IMR-90 (cell line): ENCODE results near the gene ATP4B. TPM values are rescaled to one million over a fixed set of nuclear protein-coding genes. Genes with fewer than 3 reads are reported as not detected.

Experiments used
- ATAC-seq: fragments of 200-7000 bp; cut with Tn5 transposase; 2 replicates; pipeline ENCODE4 v1.9.1; 2020; ENCODE audit warnings: low read depth, mild to moderate bottlenecking, moderate library complexity
- BruUV-seq: library from RNA; stranded (reverse); fragments of 400-500 nt; replicated peaks from 2 replicates; lab custom pipeline; 2021; lab: Mats Ljungman, UMichigan
- CTCF ChIA-PET: fragments of 300-600 bp; formaldehyde crosslinking; extraction: SDS; loops from one replicate; lab custom pipeline; 2021; ENCODE audit warnings: antibody characterized with exemption; lab: Yijun Ruan, JAX
- POLR2A ChIA-PET: fragments of 300-600 bp; sonication (Branson Sonifier 250); formaldehyde crosslinking; loops from one replicate; lab custom pipeline; 2022; ENCODE audit warnings: antibody characterized with exemption; ENCODE audit not compliant: unreplicated experiment; lab: Charles Lee
- DNase-seq: peaks from one replicate; pipeline ENCODE4 v3.0.0; 2013
- H2AFZ ChIP-seq: replicated peaks from 2 replicates; pipeline ENCODE3; 2013; ENCODE audit warnings: low read length, mild to moderate bottlenecking; ENCODE audit not compliant: poor library complexity
- H2AK5ac ChIP-seq: 2 replicates; pipeline ENCODE4 v1.6.1; 2013; ENCODE audit warnings: low read depth, low read length, inconsistent platforms
- H2AK9ac ChIP-seq: replicated peaks from 2 replicates; pipeline ENCODE3; 2013; ENCODE audit warnings: mild to moderate bottlenecking, low read depth, low read length, moderate library complexity; ENCODE audit not compliant: poor library complexity
- H2BK120ac ChIP-seq: 2 replicates; pipeline ENCODE4 v1.6.1; 2013; ENCODE audit warnings: low read depth, low read length, inconsistent platforms
- H2BK15ac ChIP-seq: 3 replicates; pipeline ENCODE4 v1.6.1; 2013; ENCODE audit warnings: low read depth, low read length, inconsistent platforms
- H2BK20ac ChIP-seq: 2 replicates; pipeline ENCODE4 v1.6.1; 2013; ENCODE audit warnings: low read depth, mild to moderate bottlenecking, inconsistent platforms, low read length, moderate library complexity
- H2BK5ac ChIP-seq: 2 replicates; pipeline ENCODE4 v1.6.1; 2013; ENCODE audit warnings: mild to moderate bottlenecking, low read depth, low read length, inconsistent platforms; ENCODE audit not compliant: poor library complexity, severe bottlenecking
- H3K14ac ChIP-seq: replicated peaks from 2 replicates; pipeline ENCODE4 v1.6.1; 2013; ENCODE audit warnings: low read depth, low read length, inconsistent platforms
- H3K18ac ChIP-seq: 2 replicates; pipeline ENCODE4 v1.6.1; 2013; ENCODE audit warnings: low read depth, low read length, control low read depth
- H3K23ac ChIP-seq: 2 replicates; pipeline ENCODE4 v1.6.1; 2013; ENCODE audit warnings: low read depth, low read length, inconsistent platforms
- H3K27ac ChIP-seq: 2 replicates; pipeline ENCODE4 v1.5.1; 2013; ENCODE audit warnings: mild to moderate bottlenecking, control low read depth, low read length; ENCODE audit not compliant: insufficient read depth
- H3K27me3 ChIP-seq: 2 replicates; pipeline ENCODE4 v1.6.1; 2013; ENCODE audit warnings: low read length; ENCODE audit not compliant: control insufficient read depth, insufficient read depth
- H3K36me3 ChIP-seq: 2 replicates; pipeline ENCODE4 v1.6.1; 2013; ENCODE audit warnings: low read length, mixed read lengths; ENCODE audit not compliant: control insufficient read depth, insufficient read depth
- H3K4ac ChIP-seq: 2 replicates; pipeline ENCODE4 v1.6.1; 2013; ENCODE audit warnings: low read depth, low read length, inconsistent platforms
- H3K4me1 ChIP-seq: 2 replicates; pipeline ENCODE4 v1.6.1; 2013; ENCODE audit warnings: low read length, mixed read lengths; ENCODE audit not compliant: control insufficient read depth, insufficient read depth
- H3K4me2 ChIP-seq: 2 replicates; pipeline ENCODE4 v1.6.1; 2013; ENCODE audit warnings: low read depth, mild to moderate bottlenecking, control low read depth, low read length, moderate library complexity
- H3K4me3 ChIP-seq: 2 replicates; pipeline ENCODE4 v1.5.1; 2013; ENCODE audit warnings: low read depth, mild to moderate bottlenecking, control low read depth, low read length, moderate library complexity; ENCODE audit not compliant: insufficient read depth
- H3K56ac ChIP-seq: 2 replicates; pipeline ENCODE4 v1.6.1; 2013; ENCODE audit warnings: low read length, inconsistent platforms; ENCODE audit not compliant: insufficient read depth; ENCODE audit errors: extremely low read depth
- H3K79me1 ChIP-seq, 2 experiments: 2 replicates each; pipeline ENCODE4 v1.6.1; 2013; ENCODE audit warnings: low read length in 2 of 2, inconsistent platforms in 1 of 2, low read depth in 1 of 2
- H3K9ac ChIP-seq: 2 replicates; pipeline ENCODE4 v1.6.1; 2013; ENCODE audit warnings: low read depth, low read length, control low read depth
- H3K9me1 ChIP-seq: 2 replicates; pipeline ENCODE4 v1.6.1; 2013; ENCODE audit warnings: low read length, inconsistent platforms; ENCODE audit not compliant: insufficient read depth
- H3K9me3 ChIP-seq: 2 replicates; pipeline ENCODE4 v1.6.1; 2013; ENCODE audit warnings: low read length; ENCODE audit not compliant: control insufficient read depth, insufficient read depth
- H4K20me1 ChIP-seq: 2 replicates; pipeline ENCODE4 v1.6.1; 2013; ENCODE audit warnings: low read length, inconsistent platforms; ENCODE audit not compliant: insufficient read depth
- H4K5ac ChIP-seq: 2 replicates; pipeline ENCODE4 v1.6.1; 2013; ENCODE audit warnings: mild to moderate bottlenecking, low read depth, low read length, control low read depth
- H4K8ac ChIP-seq, 2 experiments: 2 replicates each; pipeline ENCODE4 v1.6.1; 2013; ENCODE audit warnings: low read depth in 2 of 2, low read length in 2 of 2, control low read depth in 1 of 2, inconsistent platforms in 1 of 2
- H4K91ac ChIP-seq: 2 replicates; pipeline ENCODE4 v1.6.1; 2013; ENCODE audit warnings: low read depth, low read length, inconsistent platforms; ENCODE audit not compliant: insufficient read depth
- BHLHE40 ChIP-seq: fragments of 150-350 bp; IDR thresholded peaks from 2 replicates; pipeline ENCODE4 v1.6.1; 2016; ENCODE audit warnings: mild to moderate bottlenecking, low read depth, low read length
- CEBPB ChIP-seq: IDR thresholded peaks from 2 replicates; pipeline ENCODE4 v1.6.1; 2012; ENCODE audit warnings: low read depth, low read length, improper control_type of control experiment
- CHD1 ChIP-seq: IDR thresholded peaks from 2 replicates; pipeline ENCODE4 v1.6.1; 2012; ENCODE audit warnings: low read depth, low read length, improper control_type of control experiment
- ELK1 ChIP-seq: fragments of 150-350 bp; IDR thresholded peaks from 2 replicates; pipeline ENCODE4 v1.6.1; 2016; ENCODE audit warnings: low read depth, mild to moderate bottlenecking, low read length, moderate library complexity, borderline replicate concordance
- FOS ChIP-seq: fragments of 150-350 bp; IDR thresholded peaks from 2 replicates; pipeline ENCODE4 v1.6.1; 2016; ENCODE audit warnings: low read depth, low read length
- MAFK ChIP-seq: IDR thresholded peaks from 2 replicates; pipeline ENCODE4 v1.6.1; 2012; ENCODE audit warnings: low read depth, low read length, improper control_type of control experiment
- MAZ ChIP-seq: IDR thresholded peaks from 2 replicates; pipeline ENCODE4 v1.6.1; 2012; ENCODE audit warnings: low read depth, mild to moderate bottlenecking, low read length, improper control_type of control experiment, moderate library complexity, borderline replicate concordance
- MXI1 ChIP-seq: IDR thresholded peaks from 2 replicates; pipeline ENCODE4 v1.6.1; 2012; ENCODE audit warnings: low read depth, mild to moderate bottlenecking, low read length, moderate library complexity, borderline replicate concordance
- NFE2L2 ChIP-seq: fragments of 150-350 bp; IDR thresholded peaks from 2 replicates; pipeline ENCODE4 v1.6.1; 2016; ENCODE audit warnings: low read depth, mild to moderate bottlenecking, low read length
- POLR2A ChIP-seq: IDR thresholded peaks from 2 replicates; pipeline ENCODE4 v1.6.1; 2012; ENCODE audit warnings: mild to moderate bottlenecking, low read depth, low read length
- RAD21 ChIP-seq: IDR thresholded peaks from 2 replicates; pipeline ENCODE4 v1.6.1; 2012; ENCODE audit warnings: low read length, improper control_type of control experiment
- RFX5 ChIP-seq: IDR thresholded peaks from 2 replicates; pipeline ENCODE4 v1.8.0; 2012; ENCODE audit warnings: low read depth, mild to moderate bottlenecking, low read length, moderate library complexity
- SMC3 ChIP-seq: fragments of 150-350 bp; IDR thresholded peaks from 2 replicates; pipeline ENCODE4 v1.6.1; 2016; ENCODE audit warnings: low read depth, mild to moderate bottlenecking, antibody characterized with exemption, low read length, moderate library complexity
- USF2 ChIP-seq: fragments of 150-350 bp; IDR thresholded peaks from 2 replicates; pipeline ENCODE4 v1.6.1; 2017; ENCODE audit warnings: mild to moderate bottlenecking, antibody characterized with exemption, low read length, low read depth
- WGBS, 2 experiments: methylation state at CpG; one replicate each; pipeline versions ENCODE4 v1.1.5 to v1.1.7; 2013; ENCODE audit warnings: missing lambda C conversion rate in 2 of 2; ENCODE audit not compliant: insufficient read length in 1 of 2; ENCODE audit errors: extremely low coverage in 2 of 2; 5-methylcytosine and 5-hydroxymethylcytosine counted together
- dilution Hi-C: fragments of 300-500 bp; cut with HindIII; formaldehyde crosslinking; loops from one replicate; pipeline ENCODE4 v1.14.3; 2018; ENCODE audit warnings: low sequenced_read_pairs; ENCODE audit not compliant: unreplicated experiment
- in situ Hi-C: fragments of 300-500 bp; cut with MboI; formaldehyde crosslinking; loops from 3 replicates; pipeline ENCODE4 v1.14.3; 2019; ENCODE audit warnings: low sequenced_read_pairs, inconsistent platforms, mixed read lengths
- intact Hi-C: fragments of 100-400 bp; cut with micrococcal nuclease; formaldehyde crosslinking; loops from 2 replicates; pipeline ENCODE4 v1.10.0; 2022
- polyA plus RNA-seq, 3 experiments: library from polyadenylated mRNA; depleted of rRNA; stranded (reverse); fragments of >200 nt; gene quantifications; 2 replicates each; pipeline ENCODE4 v1.2.3, GENCODE V29; 2012; ENCODE audit warnings: low replicate concordance in 1 of 3
- total RNA-seq: library from RNA; depleted of rRNA; stranded (reverse); fragments of >200 nt; gene quantifications from 2 replicates; pipeline ENCODE4 v1.2.3, GENCODE V29; 2012
- TF ChIP-seq, protein P1 (sequence below): conservative IDR thresholded peaks from 2 replicates; pipeline ENCODE4 v1.5.1; 2012; ENCODE audit warnings: mild to moderate bottlenecking, low read depth, low read length, improper control_type of control experiment

The ATP4B gene
- total and polyA plus RNA-seq, 2 of the 4 experiments (the other 2 are of a cell fraction), result not detected

- dilution Hi-C loops (no loop called here), intact Hi-C loops (no loop called here), in situ Hi-C loops (no loop called here)
- Histone ChIP-seq H3K18ac (no peak overlapping the region), H3K4me1 (peaks cover 2% of the 10 kb centered on the region; the same call in 1 of the 2 replicates), H2AFZ (peak overlapping the region; percentile 33), H2AK9ac (no peak overlapping the region), H3K36me3 (no peaks in the 10 kb centered on the region), H2BK20ac (no peak overlapping the region), H3K9ac (no peak overlapping the region), H2BK120ac (no peak overlapping the region), H3K4me3 (no peak overlapping the region), H2BK5ac (no peak overlapping the region), H4K91ac (no peak overlapping the region), H3K23ac (no peak overlapping the region), H2BK15ac (no peak overlapping the region), H4K20me1 (no peaks in the 10 kb centered on the region; the same call in 1 of the 2 replicates), H3K14ac (no peak overlapping the region), H4K5ac (no peak overlapping the region), H3K79me1 (no peaks in the 10 kb centered on the region), H3K4me2 (no peak overlapping the region), H3K9me1 (0 out of 2 replicates have a peak, but pooled peaks cover 4% of the 10 kb centered on the region), H3K9me3 (no peaks in the 10 kb centered on the region), H3K4ac (no peak overlapping the region), H3K56ac (no peak overlapping the region), H3K27me3 (no peaks in the 10 kb centered on the region; the same call in 1 of the 2 replicates), H3K27ac (no peak overlapping the region), H2AK5ac (no peak overlapping the region), H4K8ac (no peak overlapping the region)
- ATAC-seq, result no peak
- WGBS, 2 experiments, result 64% methylated on average over 5 of the region's 24 CpGs; no CpG with 5 or more reads in 1 of the 2 experiments
- ChIA-PET POLR2A (no interaction called here), CTCF (no interaction called here)
- BruUV-seq, result no TSS peak
- DNase-seq, result no peak
- no peak for TF ChIP-seq CHD1
- no peak for TF ChIP-seq ELK1
- no peak for TF ChIP-seq MAFK
- no peak for TF ChIP-seq RFX5
- no peak for TF ChIP-seq BHLHE40
- TF ChIP-seq NFE2L2, result no peak
- no peak for TF ChIP-seq CEBPB
- TF ChIP-seq RAD21, result no peak
- TF ChIP-seq, protein P1, sequence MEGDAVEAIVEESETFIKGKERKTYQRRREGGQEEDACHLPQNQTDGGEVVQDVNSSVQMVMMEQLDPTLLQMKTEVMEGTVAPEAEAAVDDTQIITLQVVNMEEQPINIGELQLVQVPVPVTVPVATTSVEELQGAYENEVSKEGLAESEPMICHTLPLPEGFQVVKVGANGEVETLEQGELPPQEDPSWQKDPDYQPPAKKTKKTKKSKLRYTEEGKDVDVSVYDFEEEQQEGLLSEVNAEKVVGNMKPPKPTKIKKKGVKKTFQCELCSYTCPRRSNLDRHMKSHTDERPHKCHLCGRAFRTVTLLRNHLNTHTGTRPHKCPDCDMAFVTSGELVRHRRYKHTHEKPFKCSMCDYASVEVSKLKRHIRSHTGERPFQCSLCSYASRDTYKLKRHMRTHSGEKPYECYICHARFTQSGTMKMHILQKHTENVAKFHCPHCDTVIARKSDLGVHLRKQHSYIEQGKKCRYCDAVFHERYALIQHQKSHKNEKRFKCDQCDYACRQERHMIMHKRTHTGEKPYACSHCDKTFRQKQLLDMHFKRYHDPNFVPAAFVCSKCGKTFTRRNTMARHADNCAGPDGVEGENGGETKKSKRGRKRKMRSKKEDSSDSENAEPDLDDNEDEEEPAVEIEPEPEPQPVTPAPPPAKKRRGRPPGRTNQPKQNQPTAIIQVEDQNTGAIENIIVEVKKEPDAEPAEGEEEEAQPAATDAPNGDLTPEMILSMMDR, result no peak
- no peak for TF ChIP-seq MAZ
- TF ChIP-seq FOS, result no peak
- TF ChIP-seq MXI1, result no peak
- no peak for TF ChIP-seq POLR2A
- no peak for TF ChIP-seq SMC3
- no peak for TF ChIP-seq USF2
Observed at GRCh38 chr13:113653264-113654174, 4.5 kb downstream of the ATP4B start.
